BE2C (cell line): Measurements from ENCODE around the gene EXOC8. TPM values are rescaled to one million over a fixed set of nuclear protein-coding genes. Genes with fewer than 3 reads are reported as not detected.

Source experiments
- DNase-seq: peaks from one replicate; pipeline ENCODE4 v3.0.0-alpha.2; 2020
- H3K27me3 ChIP-seq: fragments of 250-450 bp; sonication (Bioruptor Pico); 2 replicates; pipeline ENCODE4 v1.5.1; 2020; ENCODE audit warnings: mild to moderate bottlenecking
- H3K36me3 ChIP-seq: fragments of 250-450 bp; sonication (Bioruptor Pico); 2 replicates; pipeline ENCODE4 v1.5.1; 2020; ENCODE audit warnings: mild to moderate bottlenecking
- H3K4me1 ChIP-seq: fragments of 250-450 bp; sonication (Bioruptor Pico); 2 replicates; pipeline ENCODE4 v1.5.1; 2020
- H3K4me3 ChIP-seq: 2 replicates; pipeline ENCODE4 v1.5.1; 2011; ENCODE audit warnings: low read depth, low read length
- H3K9me3 ChIP-seq: fragments of 250-450 bp; sonication (Bioruptor Pico); 2 replicates; pipeline ENCODE4 v1.5.1; 2020
- polyA plus RNA-seq: library from polyadenylated mRNA; unstranded; fragments of >200 nt; gene quantifications from one replicate; pipeline ENCODE4 v1.2.1, GENCODE V29; 2012; ENCODE audit warnings: low read depth, missing spikeins; ENCODE audit not compliant: insufficient read length, insufficient read depth
- TF ChIP-seq, protein P1 (sequence below): IDR thresholded peaks from 2 replicates; pipeline ENCODE4 v1.5.1; 2012; ENCODE audit warnings: mild to moderate bottlenecking, low read depth, low read length

The EXOC8 gene
- 7.5 TPM for polyA plus RNA-seq

GRCh38 chr1:231337472-231338269, at the start of gene EXOC8:
TSS of gene EXOC8 (minus strand) at chr1:231337852. CDS start at chr1:231337745, 107 bp downstream.
- TF ChIP-seq, protein P1, sequence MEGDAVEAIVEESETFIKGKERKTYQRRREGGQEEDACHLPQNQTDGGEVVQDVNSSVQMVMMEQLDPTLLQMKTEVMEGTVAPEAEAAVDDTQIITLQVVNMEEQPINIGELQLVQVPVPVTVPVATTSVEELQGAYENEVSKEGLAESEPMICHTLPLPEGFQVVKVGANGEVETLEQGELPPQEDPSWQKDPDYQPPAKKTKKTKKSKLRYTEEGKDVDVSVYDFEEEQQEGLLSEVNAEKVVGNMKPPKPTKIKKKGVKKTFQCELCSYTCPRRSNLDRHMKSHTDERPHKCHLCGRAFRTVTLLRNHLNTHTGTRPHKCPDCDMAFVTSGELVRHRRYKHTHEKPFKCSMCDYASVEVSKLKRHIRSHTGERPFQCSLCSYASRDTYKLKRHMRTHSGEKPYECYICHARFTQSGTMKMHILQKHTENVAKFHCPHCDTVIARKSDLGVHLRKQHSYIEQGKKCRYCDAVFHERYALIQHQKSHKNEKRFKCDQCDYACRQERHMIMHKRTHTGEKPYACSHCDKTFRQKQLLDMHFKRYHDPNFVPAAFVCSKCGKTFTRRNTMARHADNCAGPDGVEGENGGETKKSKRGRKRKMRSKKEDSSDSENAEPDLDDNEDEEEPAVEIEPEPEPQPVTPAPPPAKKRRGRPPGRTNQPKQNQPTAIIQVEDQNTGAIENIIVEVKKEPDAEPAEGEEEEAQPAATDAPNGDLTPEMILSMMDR = 0 out of 2 replicates have a peak, but pooled peaks have one; percentile 16
- no peaks in the 10 kb centered on the region for H3K27me3 ChIP-seq
- peaks cover 5% of the 10 kb centered on the region; the same call in 1 of the 2 replicates for H3K36me3 ChIP-seq
- peak within 1 kb of the TSS; percentile 91 for H3K4me3 ChIP-seq
- no peaks in the 10 kb centered on the region for H3K4me1 ChIP-seq
- peak; percentile 96 for DNase-seq
- no peaks in the 10 kb centered on the region for H3K9me3 ChIP-seq

DNA sequence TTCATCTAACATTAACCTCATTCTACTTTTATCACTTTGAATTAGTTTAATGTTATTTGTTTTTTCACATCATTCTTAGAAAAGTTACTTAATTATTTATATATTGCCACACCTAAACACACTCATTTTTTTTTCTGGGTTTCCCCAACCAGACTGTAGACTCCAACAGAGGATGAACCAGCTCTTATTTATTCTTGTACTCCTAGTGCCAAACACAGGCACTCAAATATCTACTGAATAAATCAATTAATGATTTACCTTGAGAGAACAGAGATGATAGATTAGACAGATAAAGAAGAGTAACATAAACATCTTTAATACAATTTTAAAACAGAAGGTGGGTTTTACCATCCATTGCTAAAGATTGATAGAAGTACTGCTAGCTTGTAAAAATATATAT, 48.8 kb upstream of the EXOC8 start:
- Histone ChIP-seq H3K27me3 (no peaks in the 10 kb centered on the region), H3K9me3 (no peaks in the 10 kb centered on the region), H3K4me3 (no peak overlapping the region), H3K4me1 (0 out of 2 replicates have a peak, but pooled peaks cover 3% of the 10 kb centered on the region), H3K36me3 (no peaks in the 10 kb centered on the region)
- TF ChIP-seq, protein P1 = no peak
- DNase-seq = no peak

DNA sequence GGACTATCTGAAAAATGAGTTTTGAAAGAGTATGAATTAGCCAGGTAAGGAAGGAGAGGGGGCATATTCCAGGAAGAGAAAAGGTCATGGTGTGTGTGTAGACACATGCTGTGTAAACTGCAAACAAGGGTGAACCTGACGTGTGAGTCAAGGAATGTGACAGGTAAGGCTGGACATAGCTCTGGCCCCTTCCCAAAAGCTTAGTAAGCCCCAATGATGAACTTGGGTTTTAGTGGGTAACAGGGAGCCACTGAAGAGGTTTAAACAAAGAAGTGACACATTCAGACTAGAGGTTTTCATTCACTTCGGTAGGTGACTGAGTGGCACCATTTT, 47.7 kb upstream of the EXOC8 start:
- Histone ChIP-seq H3K36me3 (no peaks in the 10 kb centered on the region), H3K27me3 (no peaks in the 10 kb centered on the region)
- DNase-seq = no peak

DNA sequence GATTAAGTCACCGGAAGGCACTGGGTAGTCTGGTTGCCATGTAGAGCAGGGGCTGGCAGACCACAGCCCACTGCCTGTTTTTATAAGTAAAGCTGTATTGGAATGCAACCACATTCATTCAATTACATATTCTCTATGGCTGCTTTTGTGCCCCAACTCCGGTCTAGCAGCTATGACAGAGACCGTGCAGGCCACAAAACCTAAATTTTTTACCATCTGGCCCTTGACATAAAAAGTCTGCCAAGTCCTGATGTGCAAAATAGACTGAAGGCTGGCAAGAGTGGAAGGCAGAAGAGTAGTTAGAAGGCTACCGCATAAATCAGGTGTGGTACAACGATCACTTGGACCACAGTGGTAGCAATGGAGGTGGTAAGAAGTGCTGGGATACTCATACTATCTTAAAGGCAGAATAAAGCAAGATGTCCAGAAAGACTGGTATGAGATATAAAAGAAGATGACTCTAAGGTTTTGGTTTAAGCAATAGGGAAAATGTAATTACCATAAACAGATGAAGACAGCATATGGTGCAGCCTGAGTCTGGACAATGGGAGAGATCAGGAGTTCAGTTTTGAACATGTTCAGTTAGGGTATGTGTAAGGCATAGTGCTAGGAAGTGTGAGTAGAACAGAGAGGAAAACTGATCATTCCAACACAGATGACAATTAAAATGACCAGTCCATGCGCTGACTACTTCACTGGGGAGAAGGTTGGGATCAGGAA, 47.2 kb upstream of the EXOC8 start:
- DNase-seq = no peak
- no peaks in the 10 kb centered on the region for H3K36me3 ChIP-seq
- H3K27me3 ChIP-seq = no peaks in the 10 kb centered on the region
- TF ChIP-seq, protein P1 = no peak
- 0 out of 2 replicates have a peak, but pooled peaks cover 3% of the 10 kb centered on the region for H3K4me1 ChIP-seq
- no peak overlapping the region for H3K4me3 ChIP-seq
- H3K9me3 ChIP-seq = no peaks in the 10 kb centered on the region

More for the DNA sequence above, 47.7 kb upstream of the EXOC8 start:
- TF ChIP-seq, protein P1 = no peak
- Histone ChIP-seq H3K4me1 (0 out of 2 replicates have a peak, but pooled peaks cover 3% of the 10 kb centered on the region), H3K9me3 (no peaks in the 10 kb centered on the region), H3K4me3 (no peak overlapping the region)

GRCh38 chr1:231383159-231383860, 45.7 kb upstream of the EXOC8 start:
- no peaks in the 10 kb centered on the region for H3K9me3 ChIP-seq
- TF ChIP-seq, protein P1 = no peak
- H3K4me3 ChIP-seq = no peak overlapping the region
- H3K4me1 ChIP-seq = 0 out of 2 replicates have a peak, but pooled peaks cover 3% of the 10 kb centered on the region
- H3K27me3 ChIP-seq = no peaks in the 10 kb centered on the region
- DNase-seq = no peak
- H3K36me3 ChIP-seq = no peaks in the 10 kb centered on the region
